GM18511 (cell line): ENCODE measurements around the gene MKS1.
A peak's percentile ranks its signal among the peaks of the same experiment; 100 is the strongest.

Experiments used
- ATAC-seq: cut with Tn5 transposase; IDR thresholded peaks from one replicate; pipeline ENCODE4 v1.9.1; 2021; ENCODE audit warnings: mild to moderate bottlenecking, moderate library complexity; ENCODE audit not compliant: unreplicated experiment

The MKS1 gene

DNA sequence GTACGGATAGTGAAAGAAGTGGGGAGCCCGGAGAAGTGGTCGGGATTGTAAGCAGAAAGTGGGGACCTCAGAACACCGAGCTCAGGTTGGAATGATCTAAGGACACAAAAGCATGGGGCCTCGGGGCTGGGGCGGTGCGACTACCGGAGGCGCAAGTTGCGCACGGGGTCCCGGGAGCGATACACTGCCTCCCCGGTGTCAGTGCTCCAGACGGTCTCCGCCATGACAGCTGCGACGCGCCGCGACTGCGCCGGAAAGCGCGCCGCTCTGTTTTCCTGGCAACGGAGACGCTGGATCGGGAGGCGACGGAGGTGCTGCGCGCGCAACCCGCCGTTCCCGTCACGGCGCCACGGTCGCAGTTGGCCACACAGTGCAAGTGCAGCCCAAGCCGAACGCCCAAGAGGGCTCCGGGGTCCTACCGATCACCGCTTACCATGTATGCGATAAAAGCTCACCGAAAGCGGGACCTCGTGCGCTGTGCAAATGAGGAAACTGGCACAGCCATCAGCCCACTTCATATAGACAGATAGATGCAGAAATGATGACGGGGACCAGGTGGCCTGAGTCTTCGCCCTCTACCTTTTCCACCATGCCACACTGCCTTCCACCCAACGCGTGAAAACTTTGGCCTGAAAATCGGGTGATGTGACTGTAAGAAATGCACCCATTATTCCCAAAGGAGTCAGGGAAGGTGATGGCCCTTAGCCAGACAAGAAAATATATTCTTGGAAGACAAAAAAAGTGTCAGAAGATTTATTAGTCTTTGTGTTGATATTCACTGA is at the start of gene MKS1:
Gene MKS1, minus strand, starts transcription at position 249 of the 782 bp plus-strand sequence. Its CDS starts 25 bp downstream, at position 224.
- peak; percentile 96 for ATAC-seq

DNA sequence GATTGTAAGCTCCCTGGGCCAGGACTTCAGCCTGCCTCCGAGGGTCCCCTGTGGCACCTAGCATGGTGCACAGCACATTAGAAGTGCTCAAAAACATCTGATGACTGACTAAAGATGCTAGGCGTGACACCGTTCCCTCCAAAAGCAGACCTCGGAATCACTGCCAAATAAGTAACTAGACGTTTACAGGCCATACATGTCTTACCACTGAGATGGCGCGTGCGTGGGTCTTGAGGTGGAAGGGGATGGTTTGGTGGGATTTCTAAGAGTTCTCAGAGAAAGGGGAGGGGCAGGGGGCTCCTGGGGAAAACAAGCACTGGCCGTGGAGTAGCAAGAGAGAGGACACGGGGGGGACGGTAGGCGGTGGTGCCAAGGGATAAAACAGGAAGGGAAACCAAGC is 49.3 kb upstream of the MKS1 start:
- no peak for ATAC-seq

DNA sequence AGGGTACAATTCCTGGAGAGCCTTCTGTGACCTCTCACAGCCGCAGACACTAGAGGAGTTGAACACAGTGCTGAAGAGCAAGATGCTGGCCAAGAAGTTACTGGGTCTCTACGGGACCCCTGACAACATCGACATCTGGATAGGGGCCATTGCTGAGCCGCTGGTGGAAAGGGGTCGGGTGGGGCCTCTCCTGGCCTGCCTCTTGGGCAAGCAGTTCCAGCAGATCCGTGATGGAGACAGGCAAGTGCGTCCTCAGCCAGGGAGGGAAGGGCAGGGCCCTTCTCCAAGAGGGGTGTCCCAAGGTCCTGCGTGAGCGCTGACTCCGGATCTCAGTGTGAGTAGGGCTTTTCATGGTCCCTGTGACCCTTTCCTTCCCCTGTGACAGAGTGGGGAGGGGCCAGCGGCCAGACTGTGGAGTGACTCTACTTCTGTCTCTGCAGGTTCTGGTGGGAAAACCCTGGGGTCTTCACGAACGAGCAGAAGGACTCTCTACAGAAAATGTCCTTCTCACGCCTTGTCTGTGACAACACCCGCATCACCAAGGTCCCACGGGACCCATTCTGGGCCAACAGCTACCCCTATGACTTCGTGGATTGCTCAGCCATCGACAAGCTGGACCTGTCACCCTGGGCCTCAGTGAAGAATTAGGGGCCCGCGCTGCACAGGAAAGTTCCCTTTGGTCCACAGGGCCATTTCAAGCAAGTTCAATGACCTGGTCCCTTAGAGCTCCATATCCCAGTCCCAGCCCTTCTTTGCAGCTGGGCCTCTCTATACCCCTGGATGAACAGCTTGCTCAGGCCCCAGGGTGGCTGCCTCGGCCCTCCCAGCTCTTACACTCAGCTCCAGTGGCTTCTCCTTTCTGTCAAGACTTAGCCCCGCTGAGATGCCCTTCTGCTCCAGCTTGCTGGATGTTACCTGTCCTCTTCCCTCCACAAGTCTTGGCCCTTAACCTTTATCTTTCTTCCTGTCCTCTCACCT is 48.6 kb upstream of the MKS1 start:
- ATAC-seq, result no peak

DNA sequence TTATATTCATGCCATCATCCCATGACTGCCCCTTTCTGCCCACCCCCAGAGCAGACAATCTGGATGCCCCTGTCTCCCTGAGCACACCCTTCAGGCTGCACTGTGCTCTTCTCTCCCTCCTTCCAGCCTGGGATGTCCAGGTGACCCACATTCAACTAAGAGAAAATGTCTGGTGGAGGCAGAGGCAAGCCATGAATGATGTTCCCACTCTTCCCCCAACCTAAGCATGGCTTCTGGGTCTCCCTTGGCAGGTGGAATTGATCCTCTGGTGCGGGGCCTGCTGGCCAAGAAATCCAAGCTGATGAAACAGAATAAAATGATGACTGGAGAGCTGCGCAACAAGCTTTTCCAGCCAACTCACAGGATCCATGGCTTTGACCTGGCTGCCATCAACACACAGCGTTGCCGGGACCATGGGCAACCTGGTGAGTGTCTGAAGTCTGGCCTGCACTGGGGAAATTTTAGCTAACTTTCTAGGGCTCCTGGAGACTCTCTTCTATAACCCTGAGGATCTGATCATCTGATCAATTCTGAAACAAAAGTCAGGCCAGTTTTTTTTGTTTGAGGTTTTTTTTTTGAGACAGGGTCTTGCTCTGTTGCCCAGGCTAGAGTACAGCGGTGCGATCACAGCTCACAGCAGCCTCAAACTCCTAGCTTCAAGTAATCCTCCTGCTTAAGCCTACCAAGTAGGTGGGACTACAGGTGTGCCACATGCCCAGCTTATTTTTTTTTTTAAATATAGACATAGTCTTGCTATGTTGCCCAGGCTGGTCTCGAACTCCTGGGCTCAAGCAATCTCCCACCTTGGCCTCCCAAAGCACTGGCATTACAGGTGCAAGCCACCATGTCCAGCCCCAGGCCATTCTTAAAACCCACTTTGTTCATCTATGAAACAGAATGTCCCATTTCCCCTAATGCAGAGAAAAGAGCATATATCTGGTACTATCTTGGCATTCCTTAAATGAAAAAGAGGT is 47.1 kb upstream of the MKS1 start:
- ATAC-seq, result no peak

DNA sequence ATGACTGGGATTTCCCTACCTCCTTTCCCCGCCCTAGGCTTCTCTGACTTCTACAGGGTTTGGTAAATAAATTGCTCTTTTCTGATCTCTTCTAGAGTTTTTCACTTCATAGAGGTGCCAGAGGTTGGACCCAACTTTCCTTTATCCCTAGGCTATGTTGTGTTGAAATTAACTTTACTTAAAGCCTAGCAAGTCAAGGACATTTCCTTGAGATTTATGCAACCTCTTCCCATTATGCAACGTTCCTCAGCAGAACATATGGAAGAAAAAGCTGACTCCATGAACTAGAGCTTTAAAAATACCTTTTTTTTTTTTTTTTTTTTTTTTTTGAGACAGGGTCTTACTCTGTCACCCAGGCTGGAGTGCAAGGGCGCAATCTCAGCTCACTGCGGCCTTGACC is 46.2 kb upstream of the MKS1 start:
- no peak for ATAC-seq

DNA sequence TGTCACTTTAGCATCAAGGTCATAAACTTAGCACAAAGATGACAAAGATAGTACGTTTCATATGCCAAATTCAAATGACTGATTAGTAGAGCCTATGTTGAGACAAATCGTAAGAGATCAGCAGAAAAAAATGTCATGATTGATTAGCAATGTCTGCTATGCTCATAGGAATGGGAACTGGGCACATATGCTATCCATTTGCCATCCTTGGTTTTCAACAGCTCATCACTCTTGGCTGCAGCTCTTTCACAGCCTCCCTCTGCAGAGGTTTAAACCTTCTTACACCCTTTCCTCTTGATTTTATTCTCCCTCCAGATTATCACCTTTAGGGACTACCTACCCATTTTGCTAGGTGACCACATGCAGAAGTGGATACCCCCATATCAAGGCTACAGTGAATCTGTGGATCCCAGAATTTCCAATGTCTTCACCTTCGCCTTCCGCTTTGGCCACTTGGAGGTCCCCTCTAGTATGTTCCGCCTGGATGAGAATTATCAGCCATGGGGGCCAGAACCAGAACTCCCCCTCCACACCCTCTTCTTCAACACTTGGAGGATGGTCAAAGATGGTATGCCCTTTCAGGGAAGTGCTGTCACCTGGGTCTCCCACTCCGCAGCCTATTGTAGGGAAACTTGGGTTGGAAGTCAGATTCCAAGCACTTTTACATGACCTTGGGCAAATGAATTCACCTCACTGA is 45.5 kb upstream of the MKS1 start:
- no peak for ATAC-seq

DNA sequence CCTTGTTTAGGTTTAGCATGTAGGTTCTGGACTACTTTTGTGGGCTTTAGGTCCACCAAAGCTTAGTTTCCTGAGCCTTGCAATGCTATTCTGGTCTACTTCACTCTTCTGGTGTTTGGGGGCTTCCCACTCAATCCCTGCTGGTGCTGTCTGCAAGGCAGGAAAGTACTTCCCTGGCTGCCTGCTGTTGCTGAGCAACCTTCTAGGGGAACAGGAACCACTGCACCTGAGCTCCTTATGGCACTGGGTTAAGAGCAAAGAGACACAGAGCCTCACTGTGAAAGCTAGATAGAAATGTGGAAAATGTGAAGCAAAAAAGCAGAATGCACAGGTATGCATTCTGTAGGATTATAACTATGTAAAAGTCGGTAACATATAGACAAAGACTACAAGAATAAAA is 44.7 kb upstream of the MKS1 start:
- ATAC-seq, result no peak

DNA sequence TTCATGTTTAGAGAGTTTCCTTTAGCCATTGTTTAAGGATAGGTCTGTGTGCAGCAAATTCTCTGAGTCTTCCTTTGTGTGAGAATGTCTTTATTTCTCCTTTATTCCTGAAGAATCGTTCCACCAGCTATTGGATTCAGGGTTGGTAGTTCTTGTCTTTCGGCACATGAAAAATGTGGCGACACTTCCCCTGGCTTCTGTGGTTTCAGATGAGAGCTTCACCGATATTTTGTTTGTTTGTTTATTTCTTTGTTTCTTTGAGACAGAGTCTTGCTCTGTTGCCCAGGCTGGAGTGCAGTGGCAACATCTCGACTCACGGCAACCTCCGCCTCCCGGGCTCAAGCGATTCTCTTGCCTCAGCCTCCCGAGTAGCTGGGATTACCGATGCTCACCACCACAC is 43.1 kb upstream of the MKS1 start:
- ATAC-seq, result no peak

DNA sequence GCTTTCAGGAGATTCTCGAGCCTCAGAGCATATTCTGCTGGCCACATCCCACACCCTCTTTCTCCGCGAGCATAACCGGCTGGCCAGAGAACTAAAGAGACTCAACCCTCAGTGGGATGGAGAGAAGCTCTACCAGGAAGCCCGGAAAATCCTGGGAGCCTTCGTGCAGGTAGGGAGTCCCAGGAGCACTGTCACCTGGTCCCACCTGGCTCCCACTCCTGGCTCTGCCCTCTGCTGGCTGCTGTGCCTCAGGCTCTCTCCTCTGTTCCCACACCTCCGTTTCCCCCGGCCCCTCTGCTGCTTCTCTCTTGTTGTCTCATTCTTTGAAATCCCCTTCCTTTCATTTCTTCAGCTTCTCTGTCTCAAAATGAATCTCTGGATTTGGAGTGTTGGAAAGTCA is 35.7 kb upstream of the MKS1 start:
- no peak for ATAC-seq

DNA sequence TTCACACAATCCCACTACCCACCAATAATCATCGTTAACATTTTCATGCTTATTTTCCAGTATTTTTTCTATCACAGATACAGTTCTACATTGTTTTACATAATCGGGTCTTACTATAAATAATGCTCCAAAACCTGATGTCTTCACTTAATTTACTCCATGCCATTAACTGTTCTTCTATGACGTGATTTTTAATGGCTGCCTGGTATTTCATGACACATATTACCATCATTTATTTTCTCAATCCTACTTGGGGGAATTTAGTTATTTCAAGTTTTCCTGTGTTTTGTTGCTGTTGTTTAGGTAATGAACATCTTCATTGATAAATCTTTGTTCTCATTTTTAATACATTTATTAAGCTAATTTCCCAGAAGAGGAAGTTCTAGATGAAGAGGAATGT is 34.0 kb upstream of the MKS1 start:
- no peak for ATAC-seq

DNA sequence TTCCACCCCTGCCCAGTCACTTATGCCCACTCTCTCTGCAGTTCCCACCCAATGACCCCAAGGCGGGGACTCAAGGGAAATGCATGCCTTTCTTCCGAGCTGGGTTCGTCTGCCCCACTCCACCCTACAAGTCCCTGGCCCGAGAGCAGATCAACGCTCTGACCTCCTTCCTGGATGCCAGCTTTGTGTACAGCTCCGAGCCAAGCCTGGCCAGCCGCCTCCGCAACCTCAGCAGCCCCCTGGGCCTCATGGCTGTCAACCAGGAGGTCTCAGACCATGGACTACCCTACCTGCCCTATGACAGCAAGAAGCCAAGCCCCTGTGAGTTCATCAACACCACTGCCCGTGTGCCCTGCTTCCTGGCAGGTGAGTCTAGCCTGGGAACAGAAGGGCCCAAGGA is 33.1 kb upstream of the MKS1 start:
- no peak for ATAC-seq

DNA sequence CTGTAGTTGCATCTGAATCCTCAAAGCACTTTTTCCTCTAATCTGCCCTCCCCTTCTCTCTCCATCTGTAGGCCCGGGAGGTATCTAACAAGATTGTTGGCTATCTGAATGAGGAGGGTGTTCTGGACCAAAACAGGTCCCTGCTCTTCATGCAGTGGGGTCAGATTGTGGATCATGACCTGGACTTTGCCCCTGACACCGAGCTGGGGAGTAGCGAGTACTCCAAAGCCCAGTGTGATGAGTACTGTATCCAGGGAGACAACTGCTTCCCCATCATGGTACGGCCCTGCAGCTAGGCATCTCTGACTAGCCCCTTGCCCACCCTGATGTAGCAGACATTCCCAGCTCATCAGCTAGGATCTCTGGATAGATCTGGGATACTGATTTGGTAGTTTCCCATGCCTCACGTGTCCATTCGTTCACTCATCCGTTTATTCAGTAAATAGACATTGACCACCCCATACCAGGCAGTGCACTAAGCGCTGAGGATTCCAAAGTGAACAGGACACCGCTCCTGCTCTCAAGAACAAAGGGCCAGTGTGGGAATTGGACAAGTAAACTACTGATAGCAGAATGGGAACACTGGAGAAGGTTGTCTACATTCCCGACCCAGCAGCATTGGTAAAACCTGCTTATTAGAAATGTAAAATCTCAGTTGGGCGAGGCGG is 31.4 kb upstream of the MKS1 start:
- no peak for ATAC-seq

DNA sequence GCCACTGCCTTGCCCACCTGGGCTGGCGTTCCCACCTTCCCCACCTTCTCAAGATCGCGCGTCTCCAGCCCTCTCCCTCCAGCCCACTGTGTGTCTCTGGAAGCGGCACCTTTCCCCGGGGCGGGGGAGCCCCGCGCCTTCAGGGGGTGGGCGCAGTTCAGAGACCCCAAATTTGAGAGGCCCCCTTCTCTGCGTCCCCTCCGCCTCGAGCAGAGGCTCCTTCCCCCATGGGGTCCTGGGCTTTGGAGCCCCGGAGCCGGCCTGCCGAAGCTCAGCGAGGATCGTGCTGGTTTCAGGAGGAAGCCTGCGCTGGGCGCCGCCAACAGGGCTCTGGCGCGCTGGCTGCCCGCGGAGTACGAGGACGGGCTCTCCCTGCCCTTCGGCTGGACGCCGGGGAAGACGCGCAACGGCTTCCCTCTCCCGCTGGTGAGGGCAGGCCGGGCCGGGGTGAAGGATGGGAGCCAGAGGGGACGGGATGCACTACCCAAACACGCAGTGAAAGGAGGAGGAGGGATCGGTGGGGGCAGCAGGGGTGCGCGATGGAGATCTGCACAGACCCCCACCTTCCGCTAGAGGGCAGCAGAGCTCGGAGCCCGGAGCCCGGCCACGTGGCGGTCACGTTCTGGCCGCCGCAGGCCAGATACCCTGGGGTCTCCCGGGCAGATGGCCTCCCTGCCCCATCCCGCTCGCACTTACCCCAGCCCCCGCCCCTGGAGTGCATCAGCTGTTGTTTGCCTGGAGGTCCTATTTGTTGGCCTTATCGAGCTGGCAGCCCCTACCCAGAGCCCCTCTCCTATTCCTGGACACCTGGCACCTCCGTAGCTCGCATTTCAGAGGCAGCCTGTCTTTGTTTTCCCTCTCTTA is 30.4 kb upstream of the MKS1 start:
- ATAC-seq, result peak; percentile 68

DNA sequence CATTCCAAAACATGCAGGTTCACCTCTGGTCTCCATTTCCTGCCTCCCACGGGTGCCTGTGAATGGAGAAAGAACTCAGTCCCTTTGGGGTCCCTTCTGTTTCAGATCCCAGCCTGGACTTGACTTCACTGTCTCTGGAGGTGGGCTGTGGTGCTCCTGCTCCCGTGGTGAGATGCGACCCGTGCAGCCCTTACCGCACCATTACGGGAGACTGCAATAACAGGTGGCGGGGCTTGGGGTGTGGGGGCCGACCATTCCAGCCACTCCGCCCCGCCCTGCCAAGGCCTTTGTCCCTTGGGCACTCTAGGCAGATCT is 29.9 kb upstream of the MKS1 start:
- ATAC-seq, result no peak

DNA sequence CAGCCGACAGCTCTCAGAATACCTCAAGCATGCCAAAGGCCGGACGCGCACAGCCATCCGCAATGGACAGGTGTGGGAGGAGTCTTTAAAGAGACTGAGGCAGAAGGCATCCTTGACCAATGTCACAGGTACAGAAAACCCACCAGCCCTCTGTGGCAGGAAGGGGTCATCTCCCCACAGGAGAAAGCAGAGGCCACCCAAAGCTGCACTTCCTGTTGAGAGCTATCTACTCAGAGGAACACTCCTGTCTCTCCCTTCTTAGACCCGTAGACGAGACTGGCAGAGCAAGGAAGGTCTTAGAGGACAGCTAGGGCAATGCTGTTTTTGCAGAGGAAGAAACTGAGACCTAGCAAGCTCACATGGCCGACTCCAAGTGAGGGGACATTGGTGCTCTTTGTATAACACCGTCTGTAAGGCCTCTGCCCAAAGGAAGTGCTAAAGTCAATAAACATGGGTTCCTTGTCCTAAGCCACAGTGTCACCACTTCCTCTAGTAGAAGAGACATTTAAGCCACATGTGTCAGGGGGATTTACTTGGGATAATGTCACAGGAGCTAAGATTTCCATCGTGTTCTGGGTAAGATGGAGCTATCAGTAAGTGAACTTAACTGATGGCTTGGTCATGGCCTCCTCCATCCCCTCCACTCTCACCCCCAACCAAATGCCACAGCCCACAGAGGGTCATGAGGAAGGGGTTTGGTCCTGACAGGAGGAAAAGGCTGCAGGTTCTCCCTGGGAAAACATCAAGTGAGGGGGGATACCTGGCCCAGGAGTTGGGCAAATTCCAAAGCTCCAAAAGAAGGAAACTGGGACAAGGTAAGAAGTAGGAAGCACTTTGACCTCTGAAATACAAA is 28.7 kb upstream of the MKS1 start:
- no peak for ATAC-seq

DNA sequence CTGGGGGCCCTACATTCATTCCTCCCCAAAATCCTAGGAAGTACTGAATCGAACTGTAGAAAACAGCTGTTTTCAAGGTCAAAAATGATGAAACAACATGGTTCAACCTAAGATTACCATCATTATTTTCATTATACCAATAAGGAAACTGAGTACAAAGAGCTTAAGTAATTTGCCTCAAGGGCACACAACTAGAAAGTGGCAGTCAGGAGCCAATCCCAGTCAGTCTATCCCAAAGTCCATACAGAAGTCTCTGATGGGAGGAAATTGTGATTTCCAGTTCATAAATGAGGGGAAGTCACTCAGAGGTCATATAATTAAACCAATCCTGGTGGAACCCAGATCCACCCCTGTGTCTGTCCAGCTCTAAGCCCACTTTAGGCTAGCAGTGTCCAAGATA is 27.7 kb upstream of the MKS1 start:
- ATAC-seq, result no peak

DNA sequence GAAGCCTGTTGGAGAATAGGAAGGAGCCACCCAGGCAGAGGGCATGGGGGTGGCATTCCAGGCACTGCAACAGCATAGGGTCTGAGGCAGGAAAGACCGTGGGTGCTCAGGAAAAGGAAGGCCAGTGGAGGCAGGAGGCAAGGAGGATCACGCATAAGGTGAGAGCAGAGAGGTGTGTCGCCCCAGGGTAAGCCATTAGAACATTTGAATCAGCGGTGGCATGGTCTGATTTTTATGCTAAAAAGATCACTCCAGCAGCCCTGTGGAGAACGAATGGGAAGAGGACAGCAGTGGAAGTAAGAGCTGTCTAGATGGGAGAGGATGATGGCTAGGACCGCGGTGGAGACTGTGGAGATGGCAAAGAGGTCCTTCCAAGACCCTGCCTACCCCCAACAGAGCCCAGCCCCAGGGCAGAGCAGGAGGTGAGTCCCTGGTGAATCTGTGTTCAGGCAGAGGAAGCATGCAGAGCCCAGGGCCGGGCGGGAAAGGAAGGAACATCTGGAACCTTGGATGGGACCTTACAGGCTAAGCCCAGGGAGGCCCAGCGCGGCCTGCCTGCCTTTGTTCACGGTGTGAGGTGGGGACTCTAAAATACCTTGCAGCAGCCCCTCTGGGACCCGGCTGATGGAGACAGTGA is 27.2 kb upstream of the MKS1 start:
- ATAC-seq, result no peak
